Ascending aorta (tissue), 2 donors: ENCODE measurements around the gene CIB4. TPM values are rescaled to one million over a fixed set of nuclear protein-coding genes. Genes with fewer than 3 reads are reported as not detected.
A peak's percentile ranks its signal among the peaks of the same experiment; 100 is the strongest.

ENCODE experiments used
- DNase-seq, 2 donors: peaks; one replicate each; pipeline ENCODE4 v3.0.0-alpha.2; 2019; ENCODE audit warnings: low spot score in 2 of 2
- H3K27ac ChIP-seq, 2 donors: fragments of 200-600 bp; sonication (generic); one replicate each; pipeline ENCODE4 v1.5.1; 2016 to 2017; ENCODE audit warnings: mild to moderate bottlenecking in 1 of 2
- H3K27me3 ChIP-seq: fragments of 200-600 bp; sonication (generic); one replicate; pipeline ENCODE4 v1.5.1; 2017
- H3K36me3 ChIP-seq, 2 donors: fragments of 200-600 bp; sonication (generic); one replicate each; pipeline ENCODE4 v1.5.1; 2016
- H3K4me1 ChIP-seq, 2 donors: fragments of 200-600 bp; sonication (generic); one replicate each; pipeline ENCODE4 v1.5.1; 2016 to 2017; ENCODE audit warnings: mild to moderate bottlenecking in 1 of 2
- H3K4me3 ChIP-seq, 2 donors: fragments of 200-600 bp; sonication (generic); one replicate each; pipeline ENCODE4 v1.5.1; 2016 to 2017; ENCODE audit warnings: mild to moderate bottlenecking in 1 of 2
- H3K9me3 ChIP-seq, 2 donors: fragments of 200-600 bp; sonication (generic); one replicate each; pipeline ENCODE4 v1.5.1; 2016
- CTCF ChIP-seq, 3 experiments: fragments of 200-600 bp in 2 of 3; fragments of 450-650 bp in 1 of 3; sonication (generic) in 2 of 3; IDR thresholded peaks; one replicate each; pipeline ENCODE4 v1.5.1; 2016 to 2019; ENCODE audit warnings: antibody characterized with exemption in 3 of 3, mild to moderate bottlenecking in 1 of 3, moderate library complexity in 1 of 3
- intact Hi-C: fragments of 100-400 bp; cut with DNase I; formaldehyde crosslinking; loops from one replicate; pipeline ENCODE4 v1.15.1; 2023
- total RNA-seq: library from RNA; depleted of rRNA; stranded (reverse); fragments of >200 nt; gene quantifications from one replicate; pipeline ENCODE4 v1.1.0, GENCODE V29; 2016

CIB4 gene
- total RNA-seq, 1 donor from 2014 or later = not detected

GRCh38 chr2:26579025-26579722 lies 62.0 kb downstream of the CIB4 start:
- Histone ChIP-seq H3K36me3 (no peaks in the 10 kb centered on the region), H3K4me1 (no peaks in the 10 kb centered on the region), H3K4me3 (no peak overlapping the region), H3K9me3 (no peaks in the 10 kb centered on the region), H3K27ac (no peak overlapping the region), H3K27me3 (no peaks in the 10 kb centered on the region)
- TF ChIP-seq CTCF (IDR thresholded peaks at IDR 0.05) = no peak
- no peak for DNase-seq
- intact Hi-C loops = no loop called here

- H3K27me3 ChIP-seq = no peaks in the 10 kb centered on the region
- no peak for DNase-seq
- no peaks in the 10 kb centered on the region for H3K4me1 ChIP-seq
- H3K4me3 ChIP-seq = no peak overlapping the region
- H3K9me3 ChIP-seq = no peaks in the 10 kb centered on the region
- H3K36me3 ChIP-seq = no peaks in the 10 kb centered on the region
- intact Hi-C loops = no loop called here
- no peak for TF ChIP-seq CTCF (IDR thresholded peaks at IDR 0.05)
- no peak overlapping the region for H3K27ac ChIP-seq
These were observed 62.6 kb downstream of the CIB4 start for GRCh38 chr2:26578581-26578980.

DNA sequence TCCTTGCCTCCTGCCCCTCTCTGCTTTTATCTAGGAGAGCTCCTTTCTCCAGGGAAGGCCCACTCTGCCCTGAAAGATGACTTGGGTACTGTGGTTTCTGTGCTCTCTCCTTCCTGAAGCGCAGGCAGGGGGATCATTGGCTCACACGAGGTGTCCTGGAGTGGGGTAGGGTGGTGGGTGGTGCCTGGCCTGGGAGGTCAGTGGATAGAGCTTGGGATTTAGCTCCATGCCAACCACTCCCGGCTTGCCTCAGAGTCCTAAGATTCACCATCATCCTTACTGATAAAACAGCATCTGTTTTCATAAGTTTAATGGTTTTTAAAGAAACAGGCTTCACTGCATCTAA lies 63.1 kb downstream of the CIB4 start:
- no peak for DNase-seq
- Histone ChIP-seq H3K27me3 (no peaks in the 10 kb centered on the region), H3K36me3 (no peaks in the 10 kb centered on the region), H3K9me3 (no peaks in the 10 kb centered on the region), H3K4me3 (no peak overlapping the region), H3K4me1 (no peaks in the 10 kb centered on the region), H3K27ac (no peak overlapping the region)
- no peak for TF ChIP-seq CTCF (IDR thresholded peaks at IDR 0.05)
- intact Hi-C loops = no loop called here

DNA sequence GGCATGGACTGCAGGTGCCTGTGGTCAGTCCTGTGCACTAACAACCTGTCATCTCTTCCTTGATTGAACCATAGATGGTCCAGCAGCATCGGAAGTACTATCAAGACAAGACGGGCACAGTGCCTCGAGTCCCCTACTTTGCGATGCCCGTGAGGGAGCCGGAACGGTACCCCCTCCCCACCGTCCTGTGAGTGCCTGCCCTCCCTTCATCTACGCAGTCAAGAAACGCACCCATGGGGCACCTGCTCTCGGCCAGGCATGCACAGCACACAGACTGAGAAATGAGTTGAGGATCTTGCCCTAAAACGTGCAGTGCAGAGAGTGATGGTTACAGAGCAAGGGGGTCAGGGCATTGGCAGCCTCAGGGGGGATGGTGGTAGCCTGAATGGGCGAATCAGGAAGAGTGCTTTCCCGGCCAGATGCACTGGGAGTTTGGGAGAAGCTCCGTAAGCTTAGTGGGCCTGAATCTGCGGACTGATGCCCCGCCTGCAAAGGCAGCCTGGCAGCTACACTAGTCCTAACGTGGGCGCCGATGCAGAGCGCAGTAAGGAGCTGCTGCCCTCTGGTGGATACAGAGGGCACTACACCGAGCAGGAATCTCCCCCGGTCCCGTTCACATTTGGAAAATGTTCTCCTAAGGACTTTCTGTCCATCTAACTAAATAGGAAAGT lies 63.6 kb downstream of the CIB4 start:
- H3K36me3 ChIP-seq = no peaks in the 10 kb centered on the region
- no peak overlapping the region for H3K27ac ChIP-seq
- intact Hi-C loops = no loop called here
- DNase-seq = peak in 1 of 2 donors; percentile 69
- no peak overlapping the region for H3K4me3 ChIP-seq
- H3K27me3 ChIP-seq = no peaks in the 10 kb centered on the region
- H3K9me3 ChIP-seq = no peaks in the 10 kb centered on the region
- peak; percentile 86 to 98 (median 98) for TF ChIP-seq CTCF (IDR thresholded peaks at IDR 0.05)
- H3K4me1 ChIP-seq = no peaks in the 10 kb centered on the region

DNA sequence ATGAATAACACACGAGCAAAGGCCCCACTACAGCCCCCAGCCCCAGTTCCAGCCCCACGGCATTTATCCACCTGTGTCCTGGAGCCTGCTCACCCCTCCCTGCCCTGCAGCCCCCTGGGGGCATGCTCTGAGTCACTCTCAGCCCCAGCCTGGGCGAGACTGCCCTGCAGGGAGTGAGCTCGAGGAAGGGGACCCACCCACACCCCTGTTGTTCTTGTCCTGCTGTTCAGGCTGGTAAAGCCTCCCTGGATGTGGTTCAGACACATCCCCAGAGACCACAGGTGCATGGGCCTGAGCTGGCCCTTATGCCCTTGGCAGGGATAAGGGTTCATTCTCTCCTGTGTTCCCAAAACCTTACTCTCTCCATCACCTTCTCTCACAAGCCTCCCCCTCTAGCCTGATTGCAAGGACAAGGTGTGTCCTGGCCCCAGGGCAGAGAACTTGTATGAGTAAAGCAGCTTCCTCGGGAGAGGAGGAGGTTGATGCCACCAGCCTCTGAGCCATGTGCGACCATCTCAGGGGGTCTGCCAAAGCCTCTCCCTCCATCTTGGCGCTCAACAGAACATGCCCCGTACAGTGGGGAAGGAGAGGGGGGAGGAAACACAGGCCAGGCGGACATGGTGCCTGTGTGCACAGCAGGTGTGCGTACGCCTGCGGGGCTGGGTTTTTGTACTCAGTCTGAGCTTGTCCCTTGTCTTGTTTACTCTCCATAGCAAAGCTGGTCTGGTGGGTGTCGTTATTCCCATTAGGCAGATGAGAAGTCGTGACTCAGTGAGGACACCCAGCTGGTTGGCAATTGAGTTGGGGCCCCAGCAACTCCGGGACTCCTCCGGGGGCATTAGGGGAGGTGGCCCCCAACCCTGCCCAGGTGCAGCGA lies 64.4 kb downstream of the CIB4 start:
- Histone ChIP-seq H3K36me3 (no peaks in the 10 kb centered on the region), H3K27me3 (no peaks in the 10 kb centered on the region), H3K4me1 (no peaks in the 10 kb centered on the region), H3K9me3 (no peaks in the 10 kb centered on the region), H3K27ac (no peak overlapping the region), H3K4me3 (no peak overlapping the region)
- intact Hi-C loops = no loop called here
- no peak for TF ChIP-seq CTCF (IDR thresholded peaks at IDR 0.05)
- no peak for DNase-seq
